OCI-LY3 (cell line): ENCODE measurements around the gene ADARB2.

Source experiments
- CTCF ChIP-seq: fragments of 200-600, 300-600 bp; sonication (generic); IDR thresholded peaks from 2 replicates; pipeline ENCODE4 v1.5.1; 2014; ENCODE audit warnings: antibody characterized with exemption, low read length, low read depth
- EZH2phosphoT487 ChIP-seq: fragments of 200-600 bp; shearing (Covaris generic); IDR thresholded peaks from 2 replicates; pipeline ENCODE4 v1.6.1; 2018; ENCODE audit warnings: antibody characterized with exemption, mixed run types, low read depth

GRCh38 chr10:1729751-1730150, 7.6 kb downstream of the ADARB2 start:
- TF ChIP-seq EZH2phosphoT487 = no peak
- TF ChIP-seq CTCF = no peak
